Measurements from ENCODE around the gene PROX1.

PROX1 gene

GRCh38 chr1:214076708-214077065 lies 88.9 kb downstream of the PROX1 start:
- no peak for TF ChIP-seq CTCF (IDR thresholded peaks at IDR 0.05)

GRCh38 chr1:214078950-214079349 lies 91.2 kb downstream of the PROX1 start:
- TF ChIP-seq CTCF (IDR thresholded peaks at IDR 0.05): no peak

- TF ChIP-seq CTCF (IDR thresholded peaks at IDR 0.05): no peak
Observed at GRCh38 chr1:214085325-214085724, 97.6 kb downstream of the PROX1 start.

- TF ChIP-seq CTCF (IDR thresholded peaks at IDR 0.05): no peak
Observed at GRCh38 chr1:214086945-214087344, 99.2 kb downstream of the PROX1 start.

Data from LNCAP (cell line).